Keratinocyte (primary cell): ENCODE measurements around the gene CA12. TPM values are rescaled to one million over a fixed set of nuclear protein-coding genes. Genes with fewer than 3 reads are reported as not detected.
A peak's percentile ranks its signal among the peaks of the same experiment; 100 is the strongest.

ENCODE experiments used
- DNase-seq: peaks from one replicate; pipeline ENCODE4 v3.0.0-alpha.2; 2011; ENCODE audit warnings: low read depth, missing footprints, low spot score
- FAIRE-seq: peaks from 2 replicates; lab custom pipeline; 2011; peaks lifted over from hg19 to GRCh38; lab: Jason Lieb, UNC
- H2AFZ ChIP-seq: 2 replicates; pipeline ENCODE4 v1.6.0; 2012; ENCODE audit warnings: low read length, control low read depth, inconsistent platforms; ENCODE audit not compliant: control insufficient read depth
- H3K27ac ChIP-seq: 2 replicates; pipeline ENCODE4 v1.5.1; 2011; ENCODE audit warnings: low read length; ENCODE audit not compliant: control insufficient read depth, insufficient read depth
- H3K27me3 ChIP-seq: 3 replicates; pipeline ENCODE4 v1.6.0; 2011; ENCODE audit warnings: low read length; ENCODE audit not compliant: control insufficient read depth, insufficient read depth; ENCODE audit errors: extremely low read depth
- H3K36me3 ChIP-seq, 2 experiments: 2 replicates in 1 of 2; 3 replicates in 1 of 2; pipeline ENCODE4 v1.5.1; 2011; ENCODE audit warnings: low read length in 2 of 2, mild to moderate bottlenecking in 1 of 2; ENCODE audit not compliant: control insufficient read depth in 2 of 2, insufficient read depth in 2 of 2; ENCODE audit errors: extremely low read depth in 1 of 2
- H3K4me1 ChIP-seq: 3 replicates; pipeline ENCODE4 v1.5.1; 2011; ENCODE audit warnings: low read length; ENCODE audit not compliant: control insufficient read depth, insufficient read depth; ENCODE audit errors: extremely low read depth
- H3K4me2 ChIP-seq: 3 replicates; pipeline ENCODE4 v1.6.0; 2011; ENCODE audit warnings: low read depth, low read length; ENCODE audit not compliant: control insufficient read depth, insufficient read depth; ENCODE audit errors: extremely low read depth
- H3K4me3 ChIP-seq, 3 experiments: fragments of 200-600 bp in 1 of 3; sonication (generic) in 1 of 3; 2 replicates in 2 of 3; 3 replicates in 1 of 3; pipeline ENCODE4 v1.5.1; 2011 to 2016; ENCODE audit warnings: low read length in 3 of 3, mild to moderate bottlenecking in 3 of 3, control low read depth in 2 of 3, inconsistent platforms in 1 of 3, low read depth in 1 of 3, mixed read lengths in 1 of 3, mixed run types in 1 of 3, moderate library complexity in 1 of 3; ENCODE audit not compliant: control insufficient read depth in 2 of 3, insufficient read depth in 2 of 3; ENCODE audit errors: extremely low read depth in 1 of 3
- H3K79me2 ChIP-seq: 2 replicates; pipeline ENCODE4 v1.6.0; 2012; ENCODE audit warnings: low read length; ENCODE audit not compliant: control insufficient read depth, insufficient read depth
- H3K9ac ChIP-seq: 3 replicates; pipeline ENCODE4 v1.6.0; 2011; ENCODE audit warnings: low read length; ENCODE audit not compliant: control insufficient read depth, insufficient read depth; ENCODE audit errors: extremely low read depth
- H3K9me1 ChIP-seq: 3 replicates; pipeline ENCODE4 v1.6.0; 2011; ENCODE audit warnings: low read length; ENCODE audit not compliant: control insufficient read depth, insufficient read depth; ENCODE audit errors: extremely low read depth
- H3K9me3 ChIP-seq: 2 replicates; pipeline ENCODE4 v1.5.1; 2012; ENCODE audit warnings: low read depth, low read length; ENCODE audit not compliant: control insufficient read depth
- H4K20me1 ChIP-seq: 3 replicates; pipeline ENCODE4 v1.6.0; 2011; ENCODE audit warnings: low read length; ENCODE audit not compliant: control insufficient read depth, insufficient read depth; ENCODE audit errors: extremely low read depth
- CTCF ChIP-seq, 3 experiments: IDR thresholded peaks in 1 of 3; conservative IDR thresholded peaks in 1 of 3; optimal IDR thresholded peaks in 1 of 3; 2 replicates in 2 of 3; 3 replicates in 1 of 3; pipeline versions ENCODE3 to v1.5.1; 2011; ENCODE audit warnings: low read length in 3 of 3, mild to moderate bottlenecking in 3 of 3, moderate library complexity in 2 of 3, control low read depth in 1 of 3, inconsistent platforms in 1 of 3; ENCODE audit not compliant: insufficient read depth in 2 of 3; ENCODE audit errors: extremely low read depth in 1 of 3
- EZH2 ChIP-seq: IDR thresholded peaks from one replicate; pipeline ENCODE4 v1.6.1; 2012; ENCODE audit warnings: inconsistent platforms, mild to moderate bottlenecking, low read length, moderate library complexity
- dilution Hi-C: fragments of 300-500 bp; cut with MboI; formaldehyde crosslinking; loops from one replicate; pipeline ENCODE4 v1.7.0; 2020; ENCODE audit warnings: low sequenced_read_pairs; ENCODE audit not compliant: extremely low pct_ligation_motif_present
- polyA plus RNA-seq, 5 experiments: library from polyadenylated mRNA; depleted of rRNA in 3 of 5; stranded (reverse) in 3 of 5; stranded (forward) in 1 of 5; unstranded in 1 of 5; fragments of >200 nt; gene quantifications; 1 replicate in 1 of 5; 2 replicates in 3 of 5; 3 replicates in 1 of 5; pipeline versions ENCODE4 v1.2.1 to v1.2.3, GENCODE V29; 2011 to 2012; ENCODE audit warnings: missing spikeins in 2 of 5, low read depth in 1 of 5, low replicate concordance in 1 of 5

Gene CA12
- polyA plus RNA-seq, 1 donor (not counting 4 experiments of a cell fraction or from before 2014, with no cell fraction given) = 158 TPM

GRCh38 chr15:63405159-63405558, 23.5 kb upstream of the CA12 start:
- H3K4me2 ChIP-seq = no peak overlapping the region

GRCh38 chr15:63403254-63403945, 21.8 kb upstream of the CA12 start:
- H3K4me2 ChIP-seq = no peak overlapping the region
- DNase-seq = no peak
- no peaks in the 10 kb centered on the region for H3K79me2 ChIP-seq
- TF ChIP-seq CTCF (optimal IDR thresholded peaks at IDR 0.05 in 1 of 3, IDR thresholded peaks at IDR 0.05 in 1 of 3, conservative IDR thresholded peaks at IDR 0.05 in 1 of 3; ENCODE audit: extremely low read depth in 1 of 3, insufficient read depth in 2 of 3, low read length in 3 of 3) = no peak
- no peak for TF ChIP-seq EZH2
- H3K4me3 ChIP-seq = no peak overlapping the region
- no peak overlapping the region for H2AFZ ChIP-seq
- FAIRE-seq = no peak
- no peak overlapping the region for H3K9ac ChIP-seq
- dilution Hi-C loops = no loop called here
- H3K9me3 ChIP-seq = no peaks in the 10 kb centered on the region
- H3K36me3 ChIP-seq = no peaks in the 10 kb centered on the region
- H3K9me1 ChIP-seq = no peaks in the 10 kb centered on the region
- H3K27ac ChIP-seq = no peak overlapping the region
- peaks cover 4% of the 10 kb centered on the region for H3K4me1 ChIP-seq
- no peaks in the 10 kb centered on the region for H3K27me3 ChIP-seq
- no peaks in the 10 kb centered on the region for H4K20me1 ChIP-seq

More at GRCh38 chr15:63405159-63405558, 23.5 kb upstream of the CA12 start:
- DNase-seq (no peak), FAIRE-seq (no peak)
- H3K9ac ChIP-seq = no peak overlapping the region
- no peaks in the 10 kb centered on the region for H3K27me3 ChIP-seq
- no peaks in the 10 kb centered on the region for H4K20me1 ChIP-seq
- no peaks in the 10 kb centered on the region for H3K9me3 ChIP-seq
- H3K27ac ChIP-seq = no peak overlapping the region
- H2AFZ ChIP-seq = peak overlapping the region; percentile 9
- H3K4me1 ChIP-seq = no peaks in the 10 kb centered on the region
- no peaks in the 10 kb centered on the region for H3K79me2 ChIP-seq
- no peaks in the 10 kb centered on the region for H3K9me1 ChIP-seq
- TF ChIP-seq CTCF (optimal IDR thresholded peaks at IDR 0.05 in 1 of 3, IDR thresholded peaks at IDR 0.05 in 1 of 3, conservative IDR thresholded peaks at IDR 0.05 in 1 of 3; ENCODE audit: extremely low read depth in 1 of 3, insufficient read depth in 2 of 3, low read length in 3 of 3) (no peak), EZH2 (no peak)
- no peak overlapping the region for H3K4me3 ChIP-seq
- H3K36me3 ChIP-seq = no peaks in the 10 kb centered on the region
- dilution Hi-C loops = no loop called here
